ENCODE data around the gene C1orf50.
"Not testable (repeated sequence)": the region's sequence is repeated elsewhere in the genome, so short reads cannot be mapped to it uniquely, and the experiment has no call there.

C1orf50 gene

GRCh38 chr1:42750041-42750440 is 17.0 kb upstream of the C1orf50 start:
- no peaks in the 10 kb centered on the region for H3K27me3 ChIP-seq

GRCh38 chr1:42751511-42752070 is 15.5 kb upstream of the C1orf50 start:
- H3K36me3 ChIP-seq: peaks cover 87% of the 10 kb centered on the region
- H3K27ac ChIP-seq: not testable (repeated sequence)

More at GRCh38 chr1:42750041-42750440, 17.0 kb upstream of the C1orf50 start:
- TF ChIP-seq CTCF (IDR thresholded peaks at IDR 0.05): no peak
- peaks cover 83% of the 10 kb centered on the region for H3K36me3 ChIP-seq
- no peak overlapping the region for H3K4me3 ChIP-seq (ENCODE audit: low read depth in 1 of 2, low read length in 1 of 2)
- H3K4me1 ChIP-seq (ENCODE audit: control insufficient read depth in 1 of 2, insufficient read depth in 1 of 2, low read depth in 1 of 2, low read length in 1 of 2): no peaks in the 10 kb centered on the region
- no peaks in the 10 kb centered on the region for H3K9me3 ChIP-seq
- H3K27ac ChIP-seq: no peak overlapping the region

GRCh38 chr1:42752284-42752683 is 14.8 kb upstream of the C1orf50 start:
- H3K36me3 ChIP-seq: peaks cover 82% of the 10 kb centered on the region
- no peak for TF ChIP-seq CTCF (IDR thresholded peaks at IDR 0.05)
- H3K9me3 ChIP-seq: no peaks in the 10 kb centered on the region
- no peaks in the 10 kb centered on the region for H3K4me1 ChIP-seq (ENCODE audit: control insufficient read depth in 1 of 2, insufficient read depth in 1 of 2, low read depth in 1 of 2, low read length in 1 of 2)
- no peak overlapping the region for H3K27ac ChIP-seq
- H3K27me3 ChIP-seq: no peaks in the 10 kb centered on the region
- H3K4me3 ChIP-seq (ENCODE audit: low read depth in 1 of 2, low read length in 1 of 2): no peak overlapping the region

More at GRCh38 chr1:42751511-42752070, 15.5 kb upstream of the C1orf50 start:
- H3K4me1 ChIP-seq (ENCODE audit: control insufficient read depth in 1 of 2, insufficient read depth in 1 of 2, low read depth in 1 of 2, low read length in 1 of 2); H3K4me3 ChIP-seq (ENCODE audit: low read depth in 1 of 2, low read length in 1 of 2); H3K27me3 ChIP-seq; H3K9me3 ChIP-seq: not testable (repeated sequence)

- no peak overlapping the region for H3K27ac ChIP-seq
- no peaks in the 10 kb centered on the region for H3K4me1 ChIP-seq (ENCODE audit: control insufficient read depth in 1 of 2, insufficient read depth in 1 of 2, low read depth in 1 of 2, low read length in 1 of 2)
- no peaks in the 10 kb centered on the region for H3K9me3 ChIP-seq
- no peak overlapping the region for H3K4me3 ChIP-seq (ENCODE audit: low read depth in 1 of 2, low read length in 1 of 2)
- H3K27me3 ChIP-seq: no peaks in the 10 kb centered on the region
- H3K36me3 ChIP-seq: peaks cover 83% of the 10 kb centered on the region
- no peak for TF ChIP-seq CTCF (IDR thresholded peaks at IDR 0.05)
These were observed 14.0 kb upstream of the C1orf50 start for GRCh38 chr1:42753070-42753469.

- H3K36me3 ChIP-seq: peaks cover 59% of the 10 kb centered on the region
These were observed 9.8 kb upstream of the C1orf50 start for GRCh38 chr1:42756956-42757891.

More at GRCh38 chr1:42756956-42757891, 9.8 kb upstream of the C1orf50 start:
- peak; percentile 59 for TF ChIP-seq CTCF (IDR thresholded peaks at IDR 0.05)
- H3K27ac ChIP-seq: no peak overlapping the region
- no peaks in the 10 kb centered on the region for H3K9me3 ChIP-seq
- peaks cover 0 to 5% of the 10 kb centered on the region in 2 experiments for H3K4me1 ChIP-seq (ENCODE audit: control insufficient read depth in 1 of 2, insufficient read depth in 1 of 2, low read depth in 1 of 2, low read length in 1 of 2)
- no peak overlapping the region for H3K4me3 ChIP-seq (ENCODE audit: low read depth in 1 of 2, low read length in 1 of 2)
- H3K27me3 ChIP-seq: no peaks in the 10 kb centered on the region

Data from neutrophil (primary cell).